Measurements from ENCODE around the gene IKZF1. TPM values are rescaled to one million over a fixed set of nuclear protein-coding genes. Genes with fewer than 3 reads are reported as not detected.

Gene IKZF1
- total and polyA plus RNA-seq, 9 of the 15 experiments (the other 6 are each of a cell fraction or from before 2014, with no cell fraction given): 12.6 to 85.3 (median 44.7) TPM

GRCh38 chr7:50308532-50309385, 4.2 kb downstream of the IKZF1 start (continued):
- TF ChIP-seq ZNF24 (IDR thresholded peaks at IDR 0.05) (no peak), NFE2 (IDR thresholded peaks at IDR 0.05; ENCODE audit: low read depth) (no peak), SP2 (IDR thresholded peaks at IDR 0.05; ENCODE audit: extremely low read depth, low read depth, low read length, poor library complexity, severe bottlenecking) (no peak), RB1 (IDR thresholded peaks at IDR 0.05; ENCODE audit: low read depth) (peak; percentile 10; the same call in 1 of the 2 replicates), ZNF12 (CRISPR knock-in tag; IDR thresholded peaks at IDR 0.05) (no peak), TGIF2 (CRISPR knock-in tag; IDR thresholded peaks at IDR 0.05) (no peak), OTX1 (CRISPR knock-in tag; IDR thresholded peaks at IDR 0.05) (no peak), ZNF778 (CRISPR knock-in tag; IDR thresholded peaks at IDR 0.05) (no peak), FOXM1 (IDR thresholded peaks at IDR 0.05; ENCODE audit: low read depth) (no peak), FOXM1 (CRISPR knock-in tag; IDR thresholded peaks at IDR 0.05; ENCODE audit: low read depth) (no peak), BACH1 (tag; IDR thresholded peaks at IDR 0.05) (no peak), FOXJ2 (tag; IDR thresholded peaks at IDR 0.05) (no peak), PBX2 (CRISPR knock-in tag; IDR thresholded peaks at IDR 0.05; ENCODE audit: low read depth) (no peak), PBX2 (tag; conservative IDR thresholded peaks at IDR 0.05; ENCODE audit: low read depth) (no peak), MCM3 (IDR thresholded peaks at IDR 0.05) (no peak), E2F5 (CRISPR knock-in tag; IDR thresholded peaks at IDR 0.05) (no peak), ZNF3 (CRISPR knock-in tag; IDR thresholded peaks at IDR 0.05) (no peak), NONO (IDR thresholded peaks at IDR 0.05; ENCODE audit: low read depth in 2 of 2, low read length in 1 of 2) (no peak), ZNF239 (CRISPR knock-in tag; IDR thresholded peaks at IDR 0.05) (no peak), NR4A1 (CRISPR knock-in tag; IDR thresholded peaks at IDR 0.05) (0 out of 2 replicates have a peak, but pooled peaks have one; percentile 4), NR4A1 (tag; IDR thresholded peaks at IDR 0.05) (no peak), THRA (IDR thresholded peaks at IDR 0.05) (no peak), ZBTB34 (CRISPR knock-in tag; IDR thresholded peaks at IDR 0.05) (no peak), RBFOX2 (IDR thresholded peaks at IDR 0.05; ENCODE audit: low read depth, low read length) (peak; percentile 42; the same call in 1 of the 2 replicates)
